GM23338 (cell line): Measurements from ENCODE around the gene HNRNPA2B1. TPM values are rescaled to one million over a fixed set of nuclear protein-coding genes. Genes with fewer than 3 reads are reported as not detected.

ENCODE experiments used
- ATAC-seq: fragments of 200-7000 bp; cut with Tn5 transposase; 3 replicates; pipeline ENCODE4 v1.9.1; 2020
- DNase-seq: peaks from one replicate; pipeline ENCODE4 v3.0.0-alpha.2; 2015; ENCODE audit warnings: low spot score
- H2AFZ ChIP-seq: fragments of 200-600 bp; sonication (generic); 2 replicates; pipeline ENCODE4 v1.8.0; 2016; ENCODE audit warnings: antibody characterized with exemption, mild to moderate bottlenecking, moderate library complexity
- H3F3A ChIP-seq: fragments of 200-600 bp; sonication (generic); replicated peaks from 2 replicates; pipeline ENCODE4 v1.8.0; 2017; ENCODE audit warnings: antibody characterized with exemption, mixed run types, low read depth
- H3K27ac ChIP-seq: fragments of 200-600 bp; sonication (generic); 2 replicates; pipeline ENCODE4 v1.6.1; 2016; ENCODE audit warnings: low read depth
- H3K27me3 ChIP-seq: fragments of 200-600 bp; sonication (generic); 2 replicates; pipeline ENCODE4 v1.8.0; 2016; ENCODE audit warnings: mild to moderate bottlenecking, mixed run types, moderate library complexity; ENCODE audit not compliant: insufficient read depth
- H3K36me3 ChIP-seq: fragments of 200-600 bp; sonication (generic); 2 replicates; pipeline ENCODE4 v1.8.0; 2016; ENCODE audit warnings: mild to moderate bottlenecking; ENCODE audit not compliant: insufficient read depth
- H3K4me1 ChIP-seq: fragments of 200-600 bp; sonication (generic); 2 replicates; pipeline ENCODE4 v1.8.0; 2016; ENCODE audit warnings: mild to moderate bottlenecking, moderate library complexity; ENCODE audit not compliant: insufficient read depth
- H3K4me2 ChIP-seq: fragments of 200-600 bp; sonication (generic); 2 replicates; pipeline ENCODE4 v1.7.1; 2017; ENCODE audit warnings: mixed run types
- H3K4me3 ChIP-seq: fragments of 200-600 bp; sonication (generic); 2 replicates; pipeline ENCODE4 v1.6.1; 2016; ENCODE audit warnings: mixed run types
- H3K79me2 ChIP-seq: fragments of 200-600 bp; sonication (generic); replicated peaks from 2 replicates; pipeline ENCODE4 v1.8.0; 2017; ENCODE audit warnings: mild to moderate bottlenecking; ENCODE audit not compliant: insufficient read depth
- H3K9me2 ChIP-seq: fragments of 200-600 bp; sonication (generic); 2 replicates; pipeline ENCODE4 v1.8.0; 2017; ENCODE audit not compliant: insufficient read depth
- H4K20me1 ChIP-seq: fragments of 200-600 bp; sonication (generic); replicated peaks from 2 replicates; pipeline ENCODE4 v1.8.0; 2017; ENCODE audit warnings: mild to moderate bottlenecking; ENCODE audit not compliant: insufficient read depth
- H3K27ac Mint-ChIP-seq: 2 replicates; pipeline ENCODE4 v1.8.0; 2020; ENCODE audit warnings: inconsistent platforms, mild to moderate bottlenecking, moderate library complexity, mixed read lengths
- H3K27me3 Mint-ChIP-seq: 3 replicates; pipeline ENCODE4 v1.8.0; 2022; ENCODE audit warnings: low read depth, mild to moderate bottlenecking, moderate library complexity, mixed read lengths, inconsistent platforms; ENCODE audit not compliant: insufficient read depth, poor library complexity
- H3K36me3 Mint-ChIP-seq: 3 replicates; pipeline ENCODE4 v1.8.0; 2021; ENCODE audit warnings: low read depth, mild to moderate bottlenecking, inconsistent platforms, moderate library complexity, mixed read lengths
- H3K4me1 Mint-ChIP-seq: 3 replicates; pipeline ENCODE4 v1.8.0; 2020; ENCODE audit warnings: mild to moderate bottlenecking, inconsistent platforms, mixed read lengths
- H3K4me3 Mint-ChIP-seq: 3 replicates; pipeline ENCODE4 v1.8.0; 2021; ENCODE audit warnings: moderate library complexity, mild to moderate bottlenecking, inconsistent platforms, mixed read lengths
- H3K9me3 Mint-ChIP-seq: 3 replicates; pipeline ENCODE4 v1.8.0; 2020; ENCODE audit warnings: moderate library complexity, mild to moderate bottlenecking, inconsistent platforms, mixed read lengths
- CREB1 ChIP-seq: fragments of 250-450 bp; sonication (Bioruptor Pico); IDR thresholded peaks from 2 replicates; pipeline ENCODE4 v1.5.0; 2020; ENCODE audit warnings: low read depth, mild to moderate bottlenecking, moderate library complexity
- CTCF ChIP-seq, 2 experiments: fragments of 200-600 bp in 1 of 2; sonication (generic) in 1 of 2; conservative IDR thresholded peaks; 2 replicates each; pipeline versions ENCODE4 v1.5.1 to v1.6.1; 2016 to 2017; ENCODE audit warnings: antibody characterized with exemption in 2 of 2, low read depth in 2 of 2, mild to moderate bottlenecking in 2 of 2, moderate library complexity in 1 of 2
- EZH2 ChIP-seq: fragments of 200-600 bp; sonication (generic); IDR thresholded peaks from one replicate; pipeline ENCODE4 v1.8.0; 2017; ENCODE audit warnings: antibody characterized with exemption, mild to moderate bottlenecking, low read depth; ENCODE audit not compliant: unreplicated experiment
- EZH2phosphoT487 ChIP-seq: fragments of 200-600 bp; sonication (generic); IDR thresholded peaks from one replicate; pipeline ENCODE4 v1.8.1; 2018; ENCODE audit warnings: antibody characterized with exemption; ENCODE audit not compliant: unreplicated experiment
- JUNB ChIP-seq: IDR thresholded peaks from one replicate; pipeline ENCODE4 v1.6.1; 2016; ENCODE audit warnings: antibody characterized with exemption; ENCODE audit not compliant: unreplicated experiment
- NANOG ChIP-seq: IDR thresholded peaks from 2 replicates; pipeline ENCODE4 v1.6.1; 2016; ENCODE audit warnings: antibody characterized with exemption, borderline replicate concordance
- POLR2AphosphoS5 ChIP-seq: IDR thresholded peaks from 2 replicates; pipeline ENCODE4 v1.6.1; 2016; ENCODE audit warnings: antibody characterized with exemption, low read depth
- REST ChIP-seq: IDR thresholded peaks from one replicate; pipeline ENCODE4 v1.6.1; 2018; ENCODE audit warnings: antibody characterized with exemption; ENCODE audit not compliant: unreplicated experiment
- ZNF114 ChIP-seq: fragments of 250-450 bp; sonication (Bioruptor Pico); IDR thresholded peaks from 2 replicates; pipeline ENCODE4 v1.5.0; 2020; ENCODE audit warnings: mild to moderate bottlenecking, moderate library complexity
- ZNF331 ChIP-seq: fragments of 250-450 bp; sonication (Bioruptor Pico); IDR thresholded peaks from 2 replicates; pipeline ENCODE4 v1.5.0; 2020; ENCODE audit warnings: low read depth, mild to moderate bottlenecking, moderate library complexity
- polyA plus RNA-seq: library from polyadenylated mRNA; unstranded; fragments of >200 nt; fragmentation: Nextera tagmentation; extraction: Ambion mirVana; gene quantifications from 2 replicates; pipeline ENCODE4 v1.2.1, GENCODE V29; 2016
- total RNA-seq: library from RNA; depleted of rRNA; stranded (reverse); fragments of >200 nt; shearing (Covaris generic); gene quantifications from 2 replicates; pipeline ENCODE4 v1.2.3, GENCODE V29; 2014
- TF ChIP-seq, protein P1 (sequence below): fragments of 250-450 bp; sonication (Bioruptor Pico); IDR thresholded peaks from 2 replicates; pipeline ENCODE4 v1.5.0; 2020; ENCODE audit warnings: mild to moderate bottlenecking, moderate library complexity

HNRNPA2B1 gene
- total and polyA plus RNA-seq, 2 experiments from 2014 or later: 602 to 1,577 TPM

GRCh38 chr7:26172048-26172447 is 28.5 kb downstream of the HNRNPA2B1 start (continued):
- TF ChIP-seq, protein P1, sequence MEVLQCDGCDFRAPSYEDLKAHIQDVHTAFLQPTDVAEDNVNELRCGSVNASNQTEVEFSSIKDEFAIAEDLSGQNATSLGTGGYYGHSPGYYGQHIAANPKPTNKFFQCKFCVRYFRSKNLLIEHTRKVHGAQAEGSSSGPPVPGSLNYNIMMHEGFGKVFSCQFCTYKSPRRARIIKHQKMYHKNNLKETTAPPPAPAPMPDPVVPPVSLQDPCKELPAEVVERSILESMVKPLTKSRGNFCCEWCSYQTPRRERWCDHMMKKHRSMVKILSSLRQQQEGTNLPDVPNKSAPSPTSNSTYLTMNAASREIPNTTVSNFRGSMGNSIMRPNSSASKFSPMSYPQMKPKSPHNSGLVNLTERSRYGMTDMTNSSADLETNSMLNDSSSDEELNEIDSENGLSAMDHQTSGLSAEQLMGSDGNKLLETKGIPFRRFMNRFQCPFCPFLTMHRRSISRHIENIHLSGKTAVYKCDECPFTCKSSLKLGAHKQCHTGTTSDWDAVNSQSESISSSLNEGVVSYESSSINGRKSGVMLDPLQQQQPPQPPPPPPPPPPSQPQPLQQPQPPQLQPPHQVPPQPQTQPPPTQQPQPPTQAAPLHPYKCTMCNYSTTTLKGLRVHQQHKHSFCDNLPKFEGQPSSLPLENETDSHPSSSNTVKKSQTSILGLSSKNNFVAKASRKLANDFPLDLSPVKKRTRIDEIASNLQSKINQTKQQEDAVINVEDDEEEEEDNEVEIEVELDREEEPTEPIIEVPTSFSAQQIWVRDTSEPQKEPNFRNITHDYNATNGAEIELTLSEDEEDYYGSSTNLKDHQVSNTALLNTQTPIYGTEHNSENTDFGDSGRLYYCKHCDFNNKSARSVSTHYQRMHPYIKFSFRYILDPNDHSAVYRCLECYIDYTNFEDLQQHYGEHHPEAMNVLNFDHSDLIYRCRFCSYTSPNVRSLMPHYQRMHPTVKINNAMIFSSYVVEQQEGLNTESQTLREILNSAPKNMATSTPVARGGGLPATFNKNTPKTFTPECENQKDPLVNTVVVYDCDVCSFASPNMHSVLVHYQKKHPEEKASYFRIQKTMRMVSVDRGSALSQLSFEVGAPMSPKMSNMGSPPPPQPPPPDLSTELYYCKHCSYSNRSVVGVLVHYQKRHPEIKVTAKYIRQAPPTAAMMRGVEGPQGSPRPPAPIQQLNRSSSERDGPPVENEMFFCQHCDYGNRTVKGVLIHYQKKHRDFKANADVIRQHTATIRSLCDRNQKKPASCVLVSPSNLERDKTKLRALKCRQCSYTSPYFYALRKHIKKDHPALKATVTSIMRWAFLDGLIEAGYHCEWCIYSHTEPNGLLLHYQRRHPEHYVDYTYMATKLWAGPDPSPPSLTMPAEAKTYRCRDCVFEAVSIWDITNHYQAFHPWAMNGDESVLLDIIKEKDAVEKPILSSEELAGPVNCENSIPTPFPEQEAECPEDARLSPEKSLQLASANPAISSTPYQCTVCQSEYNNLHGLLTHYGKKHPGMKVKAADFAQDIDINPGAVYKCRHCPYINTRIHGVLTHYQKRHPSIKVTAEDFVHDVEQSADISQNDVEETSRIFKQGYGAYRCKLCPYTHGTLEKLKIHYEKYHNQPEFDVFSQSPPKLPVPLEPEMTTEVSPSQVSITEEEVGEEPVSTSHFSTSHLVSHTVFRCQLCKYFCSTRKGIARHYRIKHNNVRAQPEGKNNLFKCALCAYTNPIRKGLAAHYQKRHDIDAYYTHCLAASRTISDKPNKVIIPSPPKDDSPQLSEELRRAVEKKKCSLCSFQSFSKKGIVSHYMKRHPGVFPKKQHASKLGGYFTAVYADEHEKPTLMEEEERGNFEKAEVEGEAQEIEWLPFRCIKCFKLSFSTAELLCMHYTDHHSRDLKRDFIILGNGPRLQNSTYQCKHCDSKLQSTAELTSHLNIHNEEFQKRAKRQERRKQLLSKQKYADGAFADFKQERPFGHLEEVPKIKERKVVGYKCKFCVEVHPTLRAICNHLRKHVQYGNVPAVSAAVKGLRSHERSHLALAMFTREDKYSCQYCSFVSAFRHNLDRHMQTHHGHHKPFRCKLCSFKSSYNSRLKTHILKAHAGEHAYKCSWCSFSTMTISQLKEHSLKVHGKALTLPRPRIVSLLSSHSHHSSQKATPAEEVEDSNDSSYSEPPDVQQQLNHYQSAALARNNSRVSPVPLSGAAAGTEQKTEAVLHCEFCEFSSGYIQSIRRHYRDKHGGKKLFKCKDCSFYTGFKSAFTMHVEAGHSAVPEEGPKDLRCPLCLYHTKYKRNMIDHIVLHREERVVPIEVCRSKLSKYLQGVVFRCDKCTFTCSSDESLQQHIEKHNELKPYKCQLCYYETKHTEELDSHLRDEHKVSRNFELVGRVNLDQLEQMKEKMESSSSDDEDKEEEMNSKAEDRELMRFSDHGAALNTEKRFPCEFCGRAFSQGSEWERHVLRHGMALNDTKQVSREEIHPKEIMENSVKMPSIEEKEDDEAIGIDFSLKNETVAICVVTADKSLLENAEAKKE (CRISPR knock-in tag): no peak
- no peak for TF ChIP-seq CTCF (conservative IDR thresholded peaks at IDR 0.05; ENCODE audit: low read depth in 2 of 2)
- TF ChIP-seq REST: no peak

GRCh38 chr7:26171601-26172000 is 28.9 kb downstream of the HNRNPA2B1 start:
- Histone ChIP-seq H4K20me1 (peaks cover 37% of the 10 kb centered on the region), H3K27ac (no peak overlapping the region), H3K4me2 (no peak overlapping the region), H2AFZ (no peak overlapping the region), H3K4me3 (no peak overlapping the region), H3K9me2 (no peaks in the 10 kb centered on the region), H3K79me2 (peaks cover 96% of the 10 kb centered on the region), H3F3A (no peaks in the 10 kb centered on the region), H3K27me3 (no peaks in the 10 kb centered on the region), H3K4me1 (peaks cover 25% of the 10 kb centered on the region), H3K36me3 (peaks cover 14% of the 10 kb centered on the region)
- Mint-ChIP-seq H3K9me3 (peaks cover 32% of the 10 kb centered on the region), H3K4me1 (peaks cover 34% of the 10 kb centered on the region), H3K36me3 (peaks cover 75% of the 10 kb centered on the region), H3K4me3 (no peak overlapping the region), H3K27ac (no peak overlapping the region), H3K27me3 (peaks cover 3% of the 10 kb centered on the region)
- ATAC-seq (no peak), DNase-seq (no peak)
- no peak for TF ChIP-seq JUNB
- no peak for TF ChIP-seq EZH2phosphoT487
- no peak for TF ChIP-seq EZH2
- no peak for TF ChIP-seq ZNF331 (CRISPR knock-in tag)
- no peak for TF ChIP-seq POLR2AphosphoS5
- no peak for TF ChIP-seq CREB1 (CRISPR knock-in tag)
- no peak for TF ChIP-seq NANOG
- TF ChIP-seq ZNF114: no peak
